Neuron (in vitro differentiated cells): ENCODE results near the gene SUFU.

Experiments
- H2AFZ ChIP-seq: one replicate; pipeline ENCODE4 v1.6.1; 2013; ENCODE audit warnings: low read depth, mild to moderate bottlenecking, inconsistent platforms, low read length, moderate library complexity
- H3K27me3 ChIP-seq: one replicate; pipeline ENCODE4 v1.6.1; 2013; ENCODE audit warnings: low read length; ENCODE audit not compliant: insufficient read depth
- H3K36me3 ChIP-seq: one replicate; pipeline ENCODE4 v1.6.1; 2013; ENCODE audit warnings: low read length; ENCODE audit not compliant: insufficient read depth
- H3K4me1 ChIP-seq: one replicate; pipeline ENCODE4 v1.6.1; 2013; ENCODE audit warnings: low read length; ENCODE audit not compliant: insufficient read depth
- H3K4me3 ChIP-seq: 2 replicates; pipeline ENCODE4 v1.5.1; 2013; ENCODE audit warnings: mild to moderate bottlenecking, low read length, moderate library complexity
- H3K9me3 ChIP-seq: one replicate; pipeline ENCODE4 v1.6.1; 2013; ENCODE audit warnings: low read length

SUFU gene

DNA sequence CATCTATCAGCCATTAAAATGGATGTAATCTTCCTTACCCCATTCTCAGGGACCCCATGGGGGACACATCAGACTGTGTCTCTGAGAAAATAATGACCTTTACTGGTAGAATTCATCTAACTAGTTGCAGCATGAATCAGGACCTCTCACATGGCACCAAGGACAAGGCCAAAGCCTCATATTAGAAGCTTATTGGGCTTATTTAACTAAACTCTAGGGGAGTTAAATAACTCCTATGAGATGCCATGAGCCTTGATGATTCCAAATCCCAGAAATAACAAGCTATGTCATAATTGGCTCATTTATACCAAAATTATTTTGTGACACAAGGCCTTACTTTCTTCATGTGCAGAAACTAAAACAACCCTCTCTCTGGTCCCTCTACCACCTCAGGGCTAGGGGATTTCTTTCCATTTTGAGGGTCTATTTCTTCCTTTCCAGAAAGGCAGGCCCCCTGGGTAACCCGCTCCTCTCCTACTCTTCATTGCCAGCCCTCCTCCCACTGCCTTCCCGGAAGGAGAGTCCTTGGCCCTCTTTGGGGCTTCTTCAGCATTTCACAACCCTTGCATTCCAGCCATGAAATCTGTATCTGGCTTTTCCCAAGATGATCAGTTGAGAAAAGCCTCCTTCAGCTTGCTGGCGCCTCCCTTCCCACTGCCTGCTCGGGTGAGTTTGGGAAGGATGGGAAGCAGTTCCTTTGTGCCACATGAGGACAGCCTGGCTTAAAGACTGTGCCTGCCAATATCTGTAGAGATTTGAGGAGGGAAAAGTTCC is 98.7 kb downstream of the SUFU start:
- no peaks in the 10 kb centered on the region for H3K4me1 ChIP-seq
- no peaks in the 10 kb centered on the region for H3K27me3 ChIP-seq
- no peak overlapping the region for H3K4me3 ChIP-seq
- H2AFZ ChIP-seq, result no peak overlapping the region
- peaks cover 56% of the 10 kb centered on the region for H3K36me3 ChIP-seq
- no peaks in the 10 kb centered on the region for H3K9me3 ChIP-seq

GRCh38 chr10:102603946-102604345 is 100.2 kb downstream of the SUFU start:
- Histone ChIP-seq H3K4me1 (no peaks in the 10 kb centered on the region), H3K27me3 (no peaks in the 10 kb centered on the region), H3K9me3 (no peaks in the 10 kb centered on the region), H2AFZ (no peak overlapping the region), H3K36me3 (peaks cover 48% of the 10 kb centered on the region), H3K4me3 (no peak overlapping the region)

- no peak overlapping the region for H2AFZ ChIP-seq
- H3K4me1 ChIP-seq, result no peaks in the 10 kb centered on the region
- H3K9me3 ChIP-seq, result no peaks in the 10 kb centered on the region
- no peaks in the 10 kb centered on the region for H3K27me3 ChIP-seq
- no peak overlapping the region for H3K4me3 ChIP-seq
- H3K36me3 ChIP-seq, result peaks cover 43% of the 10 kb centered on the region
Observed at GRCh38 chr10:102604439-102604841, 100.7 kb downstream of the SUFU start.

DNA sequence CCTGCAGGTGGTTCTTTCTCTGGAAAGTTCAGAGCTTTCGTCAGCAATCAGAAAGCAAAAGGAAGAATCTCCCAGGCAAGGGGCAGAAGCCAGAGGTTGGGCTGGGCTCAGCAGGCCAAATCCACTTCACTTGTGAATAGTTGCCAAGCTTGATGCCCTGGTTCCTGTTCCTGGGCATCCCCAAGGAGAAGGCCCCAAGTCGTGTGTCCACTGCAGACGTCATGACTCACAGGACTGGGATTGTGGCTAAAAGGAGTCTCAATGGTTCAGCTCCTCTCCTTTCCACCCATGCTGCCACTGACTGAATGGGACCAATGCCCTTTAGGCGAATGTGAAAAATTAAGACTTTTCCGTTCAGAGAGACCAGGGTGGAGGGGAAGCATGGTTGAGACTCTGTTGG is 101.9 kb downstream of the SUFU start:
- no peak overlapping the region for H2AFZ ChIP-seq
- H3K9me3 ChIP-seq, result no peaks in the 10 kb centered on the region
- peaks cover 39% of the 10 kb centered on the region for H3K36me3 ChIP-seq
- H3K4me1 ChIP-seq, result no peaks in the 10 kb centered on the region
- no peak overlapping the region for H3K4me3 ChIP-seq
- H3K27me3 ChIP-seq, result no peaks in the 10 kb centered on the region

GRCh38 chr10:102608487-102608886 is 104.7 kb downstream of the SUFU start:
- Histone ChIP-seq H3K27me3 (no peaks in the 10 kb centered on the region), H3K4me3 (no peak overlapping the region), H3K4me1 (peaks cover 20% of the 10 kb centered on the region), H2AFZ (no peak overlapping the region), H3K9me3 (no peaks in the 10 kb centered on the region), H3K36me3 (peaks cover 20% of the 10 kb centered on the region)

GRCh38 chr10:102610441-102610887 is 106.7 kb downstream of the SUFU start:
- H3K9me3 ChIP-seq, result no peaks in the 10 kb centered on the region
- peaks cover 26% of the 10 kb centered on the region for H3K4me1 ChIP-seq
- H3K36me3 ChIP-seq, result peaks cover 14% of the 10 kb centered on the region
- H3K27me3 ChIP-seq, result no peaks in the 10 kb centered on the region
- no peak overlapping the region for H2AFZ ChIP-seq
- H3K4me3 ChIP-seq, result no peak overlapping the region

DNA sequence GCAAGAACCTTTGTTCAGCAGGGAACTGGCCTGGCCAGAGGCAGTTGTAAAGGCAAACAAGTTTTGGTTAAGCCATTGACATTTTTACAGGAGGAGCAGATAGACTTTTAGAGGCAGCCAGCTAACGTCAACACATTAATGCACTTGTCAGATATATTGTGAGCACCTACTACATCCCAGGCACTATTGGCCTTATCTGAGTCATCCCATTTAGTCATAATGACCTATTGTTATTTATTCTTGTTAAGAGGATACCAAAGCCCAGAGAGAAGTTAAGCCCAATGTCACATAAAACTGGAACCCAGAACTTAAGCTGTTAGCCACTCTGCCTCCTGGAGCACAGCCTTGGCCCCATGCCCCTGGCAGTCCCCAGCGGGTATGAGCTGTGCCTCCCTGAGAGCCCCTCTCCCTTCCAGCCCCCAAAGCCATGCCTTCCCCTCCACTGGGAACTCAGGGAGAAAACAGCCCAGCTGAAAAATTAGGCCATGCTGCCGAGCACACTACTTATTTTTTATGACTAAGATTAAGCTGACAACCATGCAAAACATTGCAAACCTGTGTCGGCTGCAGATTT is 107.8 kb downstream of the SUFU start:
- peaks cover 26% of the 10 kb centered on the region for H3K4me1 ChIP-seq
- no peaks in the 10 kb centered on the region for H3K27me3 ChIP-seq
- no peak overlapping the region for H3K4me3 ChIP-seq
- H2AFZ ChIP-seq, result no peak overlapping the region
- no peaks in the 10 kb centered on the region for H3K9me3 ChIP-seq
- H3K36me3 ChIP-seq, result peaks cover 16% of the 10 kb centered on the region

DNA sequence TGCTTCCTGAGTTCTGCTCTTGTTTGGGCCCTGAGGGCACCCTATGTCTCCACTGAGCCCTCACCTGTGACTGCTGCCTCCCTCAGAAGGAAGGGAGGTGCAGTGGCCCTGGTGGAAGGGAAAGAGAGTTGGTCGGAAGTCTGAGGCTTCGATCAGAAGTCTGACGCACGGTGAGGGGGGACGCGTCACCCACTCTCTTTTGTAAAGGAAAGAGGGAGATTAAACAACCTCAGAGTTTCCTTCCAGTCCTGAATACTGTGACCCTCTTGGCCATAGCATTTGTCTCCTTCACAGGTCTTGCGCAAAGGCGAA is 109.1 kb downstream of the SUFU start:
- Histone ChIP-seq H3K36me3 (peaks cover 28% of the 10 kb centered on the region), H3K4me1 (peaks cover 26% of the 10 kb centered on the region), H3K4me3 (no peak overlapping the region), H2AFZ (no peak overlapping the region), H3K27me3 (no peaks in the 10 kb centered on the region), H3K9me3 (no peaks in the 10 kb centered on the region)

DNA sequence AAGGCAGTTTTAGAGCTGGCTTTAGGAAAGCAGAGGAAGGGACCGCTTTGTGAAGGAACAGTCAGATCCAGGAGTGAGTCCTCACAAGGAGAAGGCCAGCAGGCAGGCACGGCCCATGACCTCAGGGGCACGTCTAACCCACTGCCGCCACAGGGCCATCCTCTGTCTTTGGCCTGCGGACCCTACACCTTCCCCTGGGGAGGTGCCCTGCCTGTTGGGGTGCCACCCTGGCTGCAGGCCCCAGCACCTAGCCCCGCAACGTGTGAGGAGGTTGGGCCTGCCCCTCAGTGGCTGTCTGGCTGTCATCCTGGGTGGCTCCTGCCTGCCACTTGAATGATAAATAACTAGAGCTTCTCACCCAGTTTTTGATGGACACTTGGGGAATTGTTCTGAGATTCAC is 109.5 kb downstream of the SUFU start:
- H3K27me3 ChIP-seq, result no peaks in the 10 kb centered on the region
- H3K36me3 ChIP-seq, result peaks cover 32% of the 10 kb centered on the region
- no peaks in the 10 kb centered on the region for H3K9me3 ChIP-seq
- H2AFZ ChIP-seq, result no peak overlapping the region
- peaks cover 26% of the 10 kb centered on the region for H3K4me1 ChIP-seq
- H3K4me3 ChIP-seq, result no peak overlapping the region

GRCh38 chr10:102613785-102614184 is 110.0 kb downstream of the SUFU start:
- no peak overlapping the region for H2AFZ ChIP-seq
- H3K4me3 ChIP-seq, result no peak overlapping the region
- H3K9me3 ChIP-seq, result no peaks in the 10 kb centered on the region
- peaks cover 26% of the 10 kb centered on the region for H3K4me1 ChIP-seq
- H3K36me3 ChIP-seq, result peaks cover 34% of the 10 kb centered on the region
- H3K27me3 ChIP-seq, result no peaks in the 10 kb centered on the region

DNA sequence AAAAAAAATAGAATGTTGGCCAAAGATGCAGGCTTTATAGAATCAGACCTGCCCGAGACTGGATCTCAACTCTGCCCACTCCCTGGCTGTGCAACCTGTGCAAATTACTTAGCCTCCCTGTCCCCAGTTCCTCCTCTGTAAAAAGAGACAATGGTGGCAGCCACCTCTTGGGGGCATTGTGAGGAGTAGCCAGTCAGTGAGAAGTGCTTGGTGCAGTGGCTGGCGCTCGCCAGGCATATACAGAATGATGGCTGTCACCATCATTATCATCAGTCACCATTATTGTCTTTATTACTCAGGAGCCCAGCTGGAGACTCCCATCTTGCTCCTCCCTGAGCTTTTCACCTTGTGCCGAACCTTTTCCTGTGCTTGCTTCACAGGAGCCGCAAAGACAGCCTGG is 111.1 kb downstream of the SUFU start:
- Histone ChIP-seq H3K9me3 (no peaks in the 10 kb centered on the region), H2AFZ (no peak overlapping the region), H3K4me3 (no peak overlapping the region), H3K36me3 (peaks cover 45% of the 10 kb centered on the region), H3K27me3 (no peaks in the 10 kb centered on the region), H3K4me1 (peaks cover 26% of the 10 kb centered on the region)

DNA sequence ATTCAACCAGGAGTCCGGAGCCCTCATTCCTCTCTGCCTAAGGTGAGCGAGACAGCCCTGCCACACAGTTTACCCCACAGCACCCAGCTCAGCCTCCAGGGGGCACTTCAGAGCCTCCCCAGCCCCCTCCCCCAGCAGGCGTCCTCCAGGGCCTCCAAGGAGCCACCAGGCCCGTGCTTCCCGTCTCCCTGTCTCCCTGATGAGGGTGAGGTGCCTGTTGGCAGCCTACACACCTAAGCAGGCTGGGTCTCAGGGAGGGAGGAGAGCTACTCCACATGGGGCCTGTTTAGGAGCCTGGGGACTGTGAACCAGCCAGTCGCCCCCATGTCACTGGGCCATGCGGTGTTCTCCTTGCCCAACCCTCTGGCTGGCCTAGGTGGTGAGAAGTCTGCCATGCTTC is 111.6 kb downstream of the SUFU start:
- H3K36me3 ChIP-seq, result peaks cover 49% of the 10 kb centered on the region
- H3K4me3 ChIP-seq, result no peak overlapping the region
- no peaks in the 10 kb centered on the region for H3K27me3 ChIP-seq
- no peak overlapping the region for H2AFZ ChIP-seq
- peaks cover 26% of the 10 kb centered on the region for H3K4me1 ChIP-seq
- no peaks in the 10 kb centered on the region for H3K9me3 ChIP-seq

DNA sequence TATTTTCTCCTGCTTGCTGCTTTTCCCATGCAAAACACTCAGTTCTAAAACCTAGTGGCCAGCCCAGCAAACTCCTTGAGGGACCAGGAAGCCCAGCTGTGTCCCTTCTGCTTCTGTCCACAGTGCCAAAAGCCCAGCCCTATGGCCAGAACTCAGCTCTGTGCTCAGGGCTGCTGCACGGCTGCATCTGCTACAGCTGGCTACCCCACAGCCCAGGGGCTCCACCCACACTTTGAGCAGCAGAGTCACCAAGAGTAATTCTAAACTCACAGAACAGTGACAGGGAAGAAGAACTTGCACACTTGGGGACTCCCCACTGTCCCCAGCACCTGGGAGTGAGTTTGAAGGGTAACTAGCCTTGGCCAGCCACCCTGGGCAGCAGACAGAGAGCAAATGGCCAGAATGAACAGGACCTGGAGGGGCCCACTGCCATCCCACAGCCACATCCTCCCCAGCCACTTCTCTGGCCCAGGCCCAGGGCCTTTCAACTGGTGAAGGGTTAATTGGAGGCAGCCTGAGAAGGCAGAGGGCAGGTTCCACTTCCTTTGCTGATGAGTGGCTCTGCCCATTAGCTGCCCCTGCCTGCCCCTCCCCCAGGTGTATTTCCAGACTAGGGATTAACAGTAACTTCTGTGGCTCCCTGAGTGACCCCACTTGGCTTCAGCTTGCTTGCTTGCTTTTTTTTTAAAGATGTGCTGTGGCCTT is 112.4 kb downstream of the SUFU start:
- Histone ChIP-seq H3K4me3 (no peak overlapping the region), H3K27me3 (no peaks in the 10 kb centered on the region), H3K36me3 (peaks cover 54% of the 10 kb centered on the region), H3K4me1 (peaks cover 26% of the 10 kb centered on the region), H2AFZ (no peak overlapping the region), H3K9me3 (no peaks in the 10 kb centered on the region)
